ENCODE results near the gene TBC1D14.

Gene TBC1D14

DNA sequence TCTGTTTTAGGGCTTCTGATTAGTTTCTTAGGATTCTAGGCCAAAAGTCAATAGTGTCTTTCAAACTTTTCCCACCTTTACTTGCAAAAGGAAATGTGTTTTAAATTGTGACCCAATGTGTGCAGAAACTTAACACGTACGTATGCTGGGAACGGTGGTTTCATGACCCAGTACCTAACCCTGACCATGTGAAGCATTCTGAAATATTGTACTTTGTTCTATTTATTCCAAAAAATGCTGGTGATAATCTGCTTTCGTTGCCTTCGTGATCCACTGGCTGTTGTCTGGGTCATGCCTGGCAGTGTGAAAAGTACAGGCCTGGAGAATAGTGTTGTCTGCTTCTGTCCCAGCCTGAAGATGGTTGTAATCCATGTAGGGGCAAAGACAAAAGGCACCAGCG, 106.9 kb downstream of the TBC1D14 start:
- Histone ChIP-seq H3K4me1 (ENCODE audit: control insufficient read depth in 1 of 2, insufficient read depth in 2 of 2, low read length in 2 of 2) (peaks cover 5 to 7% of the 10 kb centered on the region in 2 experiments), H3K9me3 (ENCODE audit: insufficient read depth, low read depth, low read length) (no peaks in the 10 kb centered on the region), H3K27me3 (ENCODE audit: insufficient read depth, low read length) (no peaks in the 10 kb centered on the region), H3K4me2 (ENCODE audit: low read length) (no peak overlapping the region), H3K27ac (ENCODE audit: low read depth, low read length) (no peak overlapping the region), H3K9ac (ENCODE audit: low read length) (no peak overlapping the region), H2AK5ac (ENCODE audit: low read length) (no peak overlapping the region), H3K79me2 (ENCODE audit: control insufficient read depth, insufficient read depth, low read length, poor library complexity) (no peaks in the 10 kb centered on the region), H4K12ac (ENCODE audit: low read depth, low read length) (no peak overlapping the region), H3K79me1 (ENCODE audit: low read length) (no peaks in the 10 kb centered on the region), H4K91ac (ENCODE audit: low read depth, low read length) (no peak overlapping the region), H3K4ac (ENCODE audit: low read depth, low read length) (no peak overlapping the region), H2BK5ac (ENCODE audit: low read depth, low read length, poor library complexity) (no peak overlapping the region), H3K14ac (ENCODE audit: low read length) (no peak overlapping the region), H2BK120ac (ENCODE audit: insufficient read depth, low read length, poor library complexity) (no peak overlapping the region), H3K18ac (ENCODE audit: low read length) (no peak overlapping the region), H3K23ac (ENCODE audit: low read length) (no peak overlapping the region), H2BK12ac (ENCODE audit: low read length) (no peak overlapping the region), H3K4me3 (ENCODE audit: low read depth, low read length) (no peak overlapping the region), H2AFZ (ENCODE audit: insufficient read depth, low read length, poor library complexity) (no peak overlapping the region), H3K36me3 (ENCODE audit: control insufficient read depth in 1 of 2, insufficient read depth in 2 of 2, low read length in 2 of 2) (peaks cover 40 to 45% of the 10 kb centered on the region in 2 experiments), H4K8ac (ENCODE audit: low read depth, low read length) (no peak overlapping the region)
- no CpG with 5 or more reads among the region's 6 CpGs for WGBS (ENCODE audit: extremely low coverage, insufficient coverage, insufficient read length)
- no peak for DNase-seq

DNA sequence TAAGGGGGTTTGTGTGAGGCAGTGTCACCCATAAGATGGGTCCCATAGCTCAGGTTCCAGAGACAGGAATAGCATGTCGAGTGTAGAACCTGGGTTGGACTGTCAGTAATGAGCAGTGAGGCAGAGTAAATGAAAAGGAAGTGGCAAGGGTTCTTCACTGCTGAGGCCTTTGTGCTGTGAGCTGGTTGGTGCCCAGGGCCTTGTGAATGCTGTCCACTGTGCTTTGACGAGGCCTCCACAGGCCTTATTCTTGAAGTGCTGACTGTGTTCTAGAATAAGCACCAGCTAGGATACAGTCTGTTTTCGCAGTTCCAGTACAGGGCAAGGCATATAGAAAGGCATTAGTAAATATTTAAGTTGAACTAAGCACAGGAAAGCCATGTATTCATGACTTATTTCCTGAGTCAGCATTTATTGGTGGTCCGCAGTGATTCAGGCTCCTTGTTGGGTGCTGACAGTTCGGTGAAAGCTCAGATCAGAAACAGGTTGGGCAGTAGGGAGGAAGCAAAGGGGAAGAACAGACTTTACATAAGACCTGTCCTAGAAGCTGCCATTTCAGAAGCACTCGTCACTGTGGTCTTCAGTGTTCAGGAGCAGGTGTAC, 107.9 kb downstream of the TBC1D14 start:
- peaks cover 1% of the 10 kb centered on the region for H3K79me2 ChIP-seq (ENCODE audit: control insufficient read depth, insufficient read depth, low read length, poor library complexity)
- H2AFZ ChIP-seq (ENCODE audit: insufficient read depth, low read length, poor library complexity), result no peak overlapping the region
- no peak overlapping the region for H3K4ac ChIP-seq (ENCODE audit: low read depth, low read length)
- no peak overlapping the region for H2AK5ac ChIP-seq (ENCODE audit: low read length)
- H2BK5ac ChIP-seq (ENCODE audit: low read depth, low read length, poor library complexity), result no peak overlapping the region
- H3K9ac ChIP-seq (ENCODE audit: low read length), result no peak overlapping the region
- peaks cover 12 to 16% of the 10 kb centered on the region in 2 experiments for H3K4me1 ChIP-seq (ENCODE audit: control insufficient read depth in 1 of 2, insufficient read depth in 2 of 2, low read length in 2 of 2)
- no peaks in the 10 kb centered on the region for H3K27me3 ChIP-seq (ENCODE audit: insufficient read depth, low read length)
- H3K4me3 ChIP-seq (ENCODE audit: low read depth, low read length), result no peak overlapping the region
- DNase-seq, result no peak
- H3K36me3 ChIP-seq (ENCODE audit: control insufficient read depth in 1 of 2, insufficient read depth in 2 of 2, low read length in 2 of 2), result peaks cover 40 to 45% of the 10 kb centered on the region in 2 experiments
- no peak overlapping the region for H2BK120ac ChIP-seq (ENCODE audit: insufficient read depth, low read length, poor library complexity)
- no peak overlapping the region for H2BK12ac ChIP-seq (ENCODE audit: low read length)
- H3K14ac ChIP-seq (ENCODE audit: low read length), result no peak overlapping the region
- no peak overlapping the region for H3K4me2 ChIP-seq (ENCODE audit: low read length)
- H4K8ac ChIP-seq (ENCODE audit: low read depth, low read length), result no peak overlapping the region
- no peaks in the 10 kb centered on the region for H3K9me3 ChIP-seq (ENCODE audit: insufficient read depth, low read depth, low read length)
- WGBS (ENCODE audit: extremely low coverage, insufficient coverage, insufficient read length), result no CpG with 5 or more reads among the region's 6 CpGs
- H3K27ac ChIP-seq (ENCODE audit: low read depth, low read length), result no peak overlapping the region
- no peak overlapping the region for H3K18ac ChIP-seq (ENCODE audit: low read length)
- H3K79me1 ChIP-seq (ENCODE audit: low read length), result peaks cover 5% of the 10 kb centered on the region
- no peak overlapping the region for H3K23ac ChIP-seq (ENCODE audit: low read length)
- no peak overlapping the region for H4K12ac ChIP-seq (ENCODE audit: low read depth, low read length)
- H4K91ac ChIP-seq (ENCODE audit: low read depth, low read length), result no peak overlapping the region

DNA sequence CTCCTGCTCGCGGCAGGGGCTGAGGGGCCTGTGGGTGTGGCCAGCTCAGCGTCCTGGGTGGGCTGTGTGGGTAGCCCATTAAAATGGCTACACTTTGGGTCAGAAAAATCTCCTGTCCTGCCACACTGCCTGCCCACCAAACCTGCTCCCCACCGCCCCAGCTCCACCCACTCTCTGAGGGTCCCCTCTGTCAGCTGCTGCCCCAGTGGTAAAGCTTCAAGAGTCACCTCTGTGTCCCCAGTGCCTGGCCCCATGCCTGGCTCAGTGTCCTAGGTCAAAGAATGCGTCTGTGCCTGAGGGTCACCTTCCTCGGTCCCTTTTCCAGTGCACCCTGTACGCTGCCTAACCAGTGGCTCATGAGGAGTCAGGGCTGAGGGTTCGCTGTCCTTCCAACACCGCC, 108.7 kb downstream of the TBC1D14 start:
- WGBS (ENCODE audit: extremely low coverage, insufficient coverage, insufficient read length), result no CpG with 5 or more reads among the region's 9 CpGs

DNA sequence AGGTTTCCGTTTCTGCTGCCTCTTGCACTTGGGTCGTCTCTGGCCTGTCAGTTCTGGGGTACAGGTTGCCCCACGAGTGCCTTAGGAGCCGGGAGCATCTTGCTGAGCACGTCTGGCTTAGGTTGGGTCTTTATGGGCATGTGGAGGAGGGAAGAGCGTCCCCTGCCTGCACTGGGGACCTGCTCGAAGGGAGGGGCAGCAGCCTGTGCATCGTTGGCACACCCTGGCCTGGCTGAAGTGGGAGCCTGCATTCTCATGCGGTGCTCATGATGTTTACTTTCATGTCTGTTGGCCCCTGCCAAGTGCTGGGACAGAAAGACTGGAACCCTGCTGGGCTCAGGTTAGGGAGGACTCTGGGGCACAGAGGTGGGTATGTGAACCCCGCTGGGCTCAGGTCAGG, 109.7 kb downstream of the TBC1D14 start:
- no CpG with 5 or more reads among the region's 10 CpGs for WGBS (ENCODE audit: extremely low coverage, insufficient coverage, insufficient read length)
- H3K27ac ChIP-seq (ENCODE audit: low read depth, low read length), result no peak overlapping the region

More for the DNA sequence above, 108.7 kb downstream of the TBC1D14 start:
- Histone ChIP-seq H3K14ac (ENCODE audit: low read length) (no peak overlapping the region), H3K18ac (ENCODE audit: low read length) (no peak overlapping the region), H3K27me3 (ENCODE audit: insufficient read depth, low read length) (no peaks in the 10 kb centered on the region), H4K8ac (ENCODE audit: low read depth, low read length) (no peak overlapping the region), H2AK5ac (ENCODE audit: low read length) (no peak overlapping the region), H3K4me2 (ENCODE audit: low read length) (no peak overlapping the region), H3K36me3 (ENCODE audit: control insufficient read depth in 1 of 2, insufficient read depth in 2 of 2, low read length in 2 of 2) (peaks cover 36 to 40% of the 10 kb centered on the region in 2 experiments), H2AFZ (ENCODE audit: insufficient read depth, low read length, poor library complexity) (no peak overlapping the region), H2BK120ac (ENCODE audit: insufficient read depth, low read length, poor library complexity) (no peak overlapping the region), H3K9ac (ENCODE audit: low read length) (no peak overlapping the region), H4K91ac (ENCODE audit: low read depth, low read length) (no peak overlapping the region), H3K27ac (ENCODE audit: low read depth, low read length) (no peak overlapping the region), H3K4me3 (ENCODE audit: low read depth, low read length) (no peak overlapping the region), H3K79me2 (ENCODE audit: control insufficient read depth, insufficient read depth, low read length, poor library complexity) (peaks cover 1% of the 10 kb centered on the region), H3K79me1 (ENCODE audit: low read length) (peaks cover 5% of the 10 kb centered on the region), H3K9me3 (ENCODE audit: insufficient read depth, low read depth, low read length) (no peaks in the 10 kb centered on the region), H3K23ac (ENCODE audit: low read length) (no peak overlapping the region), H3K4me1 (ENCODE audit: control insufficient read depth in 1 of 2, insufficient read depth in 2 of 2, low read length in 2 of 2) (peaks cover 12 to 16% of the 10 kb centered on the region in 2 experiments), H2BK5ac (ENCODE audit: low read depth, low read length, poor library complexity) (no peak overlapping the region), H4K12ac (ENCODE audit: low read depth, low read length) (no peak overlapping the region), H3K4ac (ENCODE audit: low read depth, low read length) (no peak overlapping the region), H2BK12ac (ENCODE audit: low read length) (no peak overlapping the region)
- no peak for DNase-seq

More for the DNA sequence above, 109.7 kb downstream of the TBC1D14 start:
- no peaks in the 10 kb centered on the region for H3K9me3 ChIP-seq (ENCODE audit: insufficient read depth, low read depth, low read length)
- no peak overlapping the region for H3K4ac ChIP-seq (ENCODE audit: low read depth, low read length)
- H3K14ac ChIP-seq (ENCODE audit: low read length), result no peak overlapping the region
- H3K4me2 ChIP-seq (ENCODE audit: low read length), result no peak overlapping the region
- H3K4me1 ChIP-seq (ENCODE audit: control insufficient read depth in 1 of 2, insufficient read depth in 2 of 2, low read length in 2 of 2), result peaks cover 13 to 18% of the 10 kb centered on the region in 2 experiments
- no peak overlapping the region for H3K23ac ChIP-seq (ENCODE audit: low read length)
- H4K8ac ChIP-seq (ENCODE audit: low read depth, low read length), result no peak overlapping the region
- no peaks in the 10 kb centered on the region for H3K27me3 ChIP-seq (ENCODE audit: insufficient read depth, low read length)
- H2BK120ac ChIP-seq (ENCODE audit: insufficient read depth, low read length, poor library complexity), result no peak overlapping the region
- H2AFZ ChIP-seq (ENCODE audit: insufficient read depth, low read length, poor library complexity), result no peak overlapping the region
- H4K12ac ChIP-seq (ENCODE audit: low read depth, low read length), result no peak overlapping the region
- H3K9ac ChIP-seq (ENCODE audit: low read length), result no peak overlapping the region
- H2BK5ac ChIP-seq (ENCODE audit: low read depth, low read length, poor library complexity), result no peak overlapping the region
- no peak overlapping the region for H2AK5ac ChIP-seq (ENCODE audit: low read length)
- no peak overlapping the region for H2BK12ac ChIP-seq (ENCODE audit: low read length)
- no peak for DNase-seq
- H3K79me1 ChIP-seq (ENCODE audit: low read length), result peaks cover 7% of the 10 kb centered on the region
- no peak overlapping the region for H3K18ac ChIP-seq (ENCODE audit: low read length)
- H3K79me2 ChIP-seq (ENCODE audit: control insufficient read depth, insufficient read depth, low read length, poor library complexity), result peaks cover 1% of the 10 kb centered on the region
- no peak overlapping the region for H4K91ac ChIP-seq (ENCODE audit: low read depth, low read length)
- H3K36me3 ChIP-seq (ENCODE audit: control insufficient read depth in 1 of 2, insufficient read depth in 2 of 2, low read length in 2 of 2), result peaks cover 39 to 41% of the 10 kb centered on the region in 2 experiments
- no peak overlapping the region for H3K4me3 ChIP-seq (ENCODE audit: low read depth, low read length)

All from trophoblast cell (in vitro differentiated cells and primary cell).